HL-60 (cell line): ENCODE data around the gene FAM53C.

Experiments
- DNase-seq, 2 experiments: peaks; one replicate each; pipeline ENCODE4 v3.0.0-alpha.2; 2010 to 2020; ENCODE audit warnings: low read depth in 1 of 2, low spot score in 1 of 2
- H3K27ac ChIP-seq: fragments of 250-450 bp; sonication (Bioruptor Pico); replicated peaks from 2 replicates; pipeline ENCODE4 v1.5.1; 2020; ENCODE audit warnings: mild to moderate bottlenecking, moderate library complexity
- H3K27me3 ChIP-seq: fragments of 250-450 bp; sonication (Bioruptor Pico); 2 replicates; pipeline ENCODE4 v1.5.1; 2021; ENCODE audit warnings: mild to moderate bottlenecking, moderate library complexity; ENCODE audit not compliant: insufficient read depth, poor library complexity, severe bottlenecking
- H3K4me3 ChIP-seq: replicated peaks from 2 replicates; pipeline ENCODE4 v1.5.1; 2011; ENCODE audit warnings: mild to moderate bottlenecking, control low read depth, low read length; ENCODE audit not compliant: insufficient read depth
- CTCF ChIP-seq: IDR thresholded peaks from one replicate; pipeline ENCODE4 v1.5.1; 2011; ENCODE audit warnings: low read length, control low read depth, inconsistent platforms; ENCODE audit not compliant: insufficient read depth
- GABPA ChIP-seq: IDR thresholded peaks from 2 replicates; pipeline ENCODE4 v1.6.1; 2012; ENCODE audit warnings: low read depth
- POLR2AphosphoS5 ChIP-seq: IDR thresholded peaks from 2 replicates; pipeline ENCODE4 v1.6.1; 2012; ENCODE audit warnings: low read depth
- REST ChIP-seq: IDR thresholded peaks from 2 replicates; pipeline ENCODE4 v1.6.1; 2012; ENCODE audit warnings: low read depth; ENCODE audit not compliant: insufficient replicate concordance
- SPI1 ChIP-seq: IDR thresholded peaks from 2 replicates; pipeline ENCODE4 v1.6.1; 2012; ENCODE audit warnings: low read depth, mild to moderate bottlenecking, borderline replicate concordance
- long read RNA-seq: library from polyadenylated mRNA; unstranded; transcript quantifications from one replicate; pipeline ENCODE4 v2.0.0, GENCODE V29; 2020

FAM53C gene
- long read RNA-seq, full-length matches to known transcripts: 48 of 75 reads
- long read RNA-seq, partial matches to known transcripts: 23 of 75 reads
- long read RNA-seq, other reads (novel, unspliced or antisense): 4 of 75 reads

- H3K27me3 ChIP-seq: no peaks in the 10 kb centered on the region
- peak; percentile 74 to 81 for DNase-seq
- peak within 1 kb of the TSS; percentile 100 for H3K27ac ChIP-seq
- no peak for TF ChIP-seq CTCF
- TF ChIP-seq POLR2AphosphoS5: peak; percentile 96
- TF ChIP-seq REST: peak; percentile 77
- 0 out of 2 replicates have a peak, but pooled peaks have one; percentile 4 for TF ChIP-seq GABPA
- TF ChIP-seq SPI1: no peak
- H3K4me3 ChIP-seq: peak within 1 kb of the TSS; percentile 68
Observed at GRCh38 chr5:138337685-138338410, at the start of gene FAM53C. FAM53C (plus strand) TSS chr5:138338266; CDS start chr5:138341336, 3,070 bp downstream.

DNA sequence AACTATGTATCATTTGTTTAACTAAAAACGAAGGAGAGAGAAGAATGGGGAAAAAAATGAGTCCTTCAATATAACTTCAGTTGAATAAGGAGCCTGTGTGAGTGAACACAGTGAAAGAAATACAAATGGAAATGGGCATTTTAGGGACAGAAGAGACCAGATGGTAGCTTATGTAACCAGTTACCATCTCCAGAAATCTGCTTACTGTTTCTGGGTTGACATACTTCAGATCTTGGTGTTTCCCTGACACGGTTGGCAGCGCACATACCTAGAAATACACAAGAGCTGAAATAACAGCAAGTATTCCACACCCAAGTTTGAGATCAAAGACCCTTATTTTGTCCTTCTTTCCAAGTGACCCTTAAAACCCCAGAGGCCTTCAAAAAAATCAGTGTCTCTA lies 48.8 kb upstream of the FAM53C start:
- no peak overlapping the region for H3K27ac ChIP-seq
- H3K4me3 ChIP-seq: no peak overlapping the region
- TF ChIP-seq GABPA: no peak
- no peak for TF ChIP-seq POLR2AphosphoS5
- TF ChIP-seq REST: no peak
- H3K27me3 ChIP-seq: no peaks in the 10 kb centered on the region
- no peak for DNase-seq

DNA sequence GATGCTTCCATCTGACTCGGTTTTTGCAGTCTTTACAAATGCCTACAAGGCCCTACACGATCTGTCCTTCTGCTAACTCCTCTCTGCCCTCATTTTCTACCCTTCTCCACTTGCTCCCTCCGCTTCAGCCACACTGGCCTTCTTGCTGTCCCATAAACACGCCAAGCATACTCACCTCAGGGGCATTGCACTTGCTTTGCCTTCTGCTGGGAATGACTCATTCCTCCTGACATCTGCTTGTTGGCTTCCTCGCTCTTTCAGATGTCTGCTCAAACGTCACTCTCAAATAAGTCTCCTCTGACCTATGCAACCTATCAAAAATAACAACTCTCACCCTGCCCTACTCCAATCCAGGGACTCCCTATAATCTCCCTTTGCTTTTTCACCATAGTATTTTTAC lies 34.7 kb upstream of the FAM53C start:
- Histone ChIP-seq H3K4me3 (no peak overlapping the region), H3K27ac (no peak overlapping the region), H3K27me3 (no peaks in the 10 kb centered on the region)
- DNase-seq: no peak
- TF ChIP-seq GABPA: no peak
- no peak for TF ChIP-seq REST
- no peak for TF ChIP-seq POLR2AphosphoS5
- TF ChIP-seq SPI1: no peak
- no peak for TF ChIP-seq CTCF
